ENCODE data around the gene ELMO1.

DNA sequence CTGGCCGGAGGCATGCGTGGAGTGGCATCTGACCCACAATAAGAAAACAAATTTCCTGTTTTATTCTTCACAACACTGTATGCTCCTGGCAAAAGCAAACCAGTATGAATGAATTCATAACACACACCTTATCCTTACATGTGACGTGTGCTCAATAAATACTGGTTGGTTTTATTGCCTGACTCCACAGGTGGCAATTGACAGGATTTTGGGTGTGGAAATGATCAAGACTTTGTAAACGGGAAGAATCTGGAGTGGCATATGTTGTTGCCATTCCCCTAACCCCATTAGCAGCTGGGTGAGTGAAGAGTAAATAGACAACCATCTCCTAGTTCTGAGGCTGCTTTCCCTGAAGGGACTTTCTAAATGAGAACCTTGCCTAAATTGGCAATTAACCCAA is 508.8 kb downstream of the ELMO1 start:
- TF ChIP-seq, protein P1, sequence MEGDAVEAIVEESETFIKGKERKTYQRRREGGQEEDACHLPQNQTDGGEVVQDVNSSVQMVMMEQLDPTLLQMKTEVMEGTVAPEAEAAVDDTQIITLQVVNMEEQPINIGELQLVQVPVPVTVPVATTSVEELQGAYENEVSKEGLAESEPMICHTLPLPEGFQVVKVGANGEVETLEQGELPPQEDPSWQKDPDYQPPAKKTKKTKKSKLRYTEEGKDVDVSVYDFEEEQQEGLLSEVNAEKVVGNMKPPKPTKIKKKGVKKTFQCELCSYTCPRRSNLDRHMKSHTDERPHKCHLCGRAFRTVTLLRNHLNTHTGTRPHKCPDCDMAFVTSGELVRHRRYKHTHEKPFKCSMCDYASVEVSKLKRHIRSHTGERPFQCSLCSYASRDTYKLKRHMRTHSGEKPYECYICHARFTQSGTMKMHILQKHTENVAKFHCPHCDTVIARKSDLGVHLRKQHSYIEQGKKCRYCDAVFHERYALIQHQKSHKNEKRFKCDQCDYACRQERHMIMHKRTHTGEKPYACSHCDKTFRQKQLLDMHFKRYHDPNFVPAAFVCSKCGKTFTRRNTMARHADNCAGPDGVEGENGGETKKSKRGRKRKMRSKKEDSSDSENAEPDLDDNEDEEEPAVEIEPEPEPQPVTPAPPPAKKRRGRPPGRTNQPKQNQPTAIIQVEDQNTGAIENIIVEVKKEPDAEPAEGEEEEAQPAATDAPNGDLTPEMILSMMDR (conservative IDR thresholded peaks at IDR 0.05; ENCODE audit: low read depth in 2 of 2) = no peak
- no peak for TF ChIP-seq EZH2phosphoT487 (IDR thresholded peaks at IDR 0.05; ENCODE audit: unreplicated experiment)
- TF ChIP-seq, protein P2, sequence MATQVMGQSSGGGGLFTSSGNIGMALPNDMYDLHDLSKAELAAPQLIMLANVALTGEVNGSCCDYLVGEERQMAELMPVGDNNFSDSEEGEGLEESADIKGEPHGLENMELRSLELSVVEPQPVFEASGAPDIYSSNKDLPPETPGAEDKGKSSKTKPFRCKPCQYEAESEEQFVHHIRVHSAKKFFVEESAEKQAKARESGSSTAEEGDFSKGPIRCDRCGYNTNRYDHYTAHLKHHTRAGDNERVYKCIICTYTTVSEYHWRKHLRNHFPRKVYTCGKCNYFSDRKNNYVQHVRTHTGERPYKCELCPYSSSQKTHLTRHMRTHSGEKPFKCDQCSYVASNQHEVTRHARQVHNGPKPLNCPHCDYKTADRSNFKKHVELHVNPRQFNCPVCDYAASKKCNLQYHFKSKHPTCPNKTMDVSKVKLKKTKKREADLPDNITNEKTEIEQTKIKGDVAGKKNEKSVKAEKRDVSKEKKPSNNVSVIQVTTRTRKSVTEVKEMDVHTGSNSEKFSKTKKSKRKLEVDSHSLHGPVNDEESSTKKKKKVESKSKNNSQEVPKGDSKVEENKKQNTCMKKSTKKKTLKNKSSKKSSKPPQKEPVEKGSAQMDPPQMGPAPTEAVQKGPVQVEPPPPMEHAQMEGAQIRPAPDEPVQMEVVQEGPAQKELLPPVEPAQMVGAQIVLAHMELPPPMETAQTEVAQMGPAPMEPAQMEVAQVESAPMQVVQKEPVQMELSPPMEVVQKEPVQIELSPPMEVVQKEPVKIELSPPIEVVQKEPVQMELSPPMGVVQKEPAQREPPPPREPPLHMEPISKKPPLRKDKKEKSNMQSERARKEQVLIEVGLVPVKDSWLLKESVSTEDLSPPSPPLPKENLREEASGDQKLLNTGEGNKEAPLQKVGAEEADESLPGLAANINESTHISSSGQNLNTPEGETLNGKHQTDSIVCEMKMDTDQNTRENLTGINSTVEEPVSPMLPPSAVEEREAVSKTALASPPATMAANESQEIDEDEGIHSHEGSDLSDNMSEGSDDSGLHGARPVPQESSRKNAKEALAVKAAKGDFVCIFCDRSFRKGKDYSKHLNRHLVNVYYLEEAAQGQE (IDR thresholded peaks at IDR 0.05; ENCODE audit: unreplicated experiment) = no peak
- no peak for TF ChIP-seq POLR2AphosphoS5 (IDR thresholded peaks at IDR 0.05; ENCODE audit: low read depth)
- no peak for TF ChIP-seq ZNF331 (CRISPR knock-in tag; IDR thresholded peaks at IDR 0.05; ENCODE audit: low read depth)
- TF ChIP-seq EZH2 (IDR thresholded peaks at IDR 0.05; ENCODE audit: low read depth, unreplicated experiment) = no peak
- no peak for TF ChIP-seq CREB1 (CRISPR knock-in tag; IDR thresholded peaks at IDR 0.05; ENCODE audit: low read depth)
- TF ChIP-seq, protein P3, sequence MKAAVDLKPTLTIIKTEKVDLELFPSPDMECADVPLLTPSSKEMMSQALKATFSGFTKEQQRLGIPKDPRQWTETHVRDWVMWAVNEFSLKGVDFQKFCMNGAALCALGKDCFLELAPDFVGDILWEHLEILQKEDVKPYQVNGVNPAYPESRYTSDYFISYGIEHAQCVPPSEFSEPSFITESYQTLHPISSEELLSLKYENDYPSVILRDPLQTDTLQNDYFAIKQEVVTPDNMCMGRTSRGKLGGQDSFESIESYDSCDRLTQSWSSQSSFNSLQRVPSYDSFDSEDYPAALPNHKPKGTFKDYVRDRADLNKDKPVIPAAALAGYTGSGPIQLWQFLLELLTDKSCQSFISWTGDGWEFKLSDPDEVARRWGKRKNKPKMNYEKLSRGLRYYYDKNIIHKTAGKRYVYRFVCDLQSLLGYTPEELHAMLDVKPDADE (IDR thresholded peaks at IDR 0.05) = no peak

Data from GM23338 (cell line).